ENCODE measurements around the gene GALR2. TPM values are rescaled to one million over a fixed set of nuclear protein-coding genes. Genes with fewer than 3 reads are reported as not detected.

Gene GALR2
- total and polyA plus RNA-seq, 10 of the 15 experiments (the other 5 are each of a cell fraction or from before 2014, with no cell fraction given) = 0.06 to 1.2 (median 0.22) TPM; not detected in 5

DNA sequence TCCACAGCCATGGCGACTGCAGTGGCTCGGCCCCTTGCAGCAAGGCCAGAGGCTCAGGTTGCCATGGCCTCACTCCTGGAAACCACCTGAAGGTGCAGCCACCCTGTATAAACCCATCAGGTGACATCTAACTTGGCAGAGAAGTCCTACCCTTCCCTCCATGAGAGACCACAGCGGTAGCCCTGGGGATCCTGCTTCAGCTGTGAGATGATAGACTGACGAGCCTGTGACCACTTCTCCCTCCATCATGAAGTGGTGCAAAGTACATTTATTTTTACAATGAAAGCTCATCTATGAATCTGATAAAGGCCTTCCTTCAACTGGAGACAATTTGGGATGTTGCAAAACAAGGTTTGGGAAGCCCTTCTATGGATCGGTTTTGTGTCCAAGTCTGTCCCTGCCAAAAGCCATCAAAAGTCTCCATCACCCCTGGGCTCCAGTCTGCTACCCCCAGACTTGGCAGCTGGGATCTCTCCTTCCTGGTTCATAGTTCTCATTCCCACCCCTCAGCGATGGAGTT is 6.2 kb downstream of the GALR2 start (continued):
- TF ChIP-seq, protein P1, sequence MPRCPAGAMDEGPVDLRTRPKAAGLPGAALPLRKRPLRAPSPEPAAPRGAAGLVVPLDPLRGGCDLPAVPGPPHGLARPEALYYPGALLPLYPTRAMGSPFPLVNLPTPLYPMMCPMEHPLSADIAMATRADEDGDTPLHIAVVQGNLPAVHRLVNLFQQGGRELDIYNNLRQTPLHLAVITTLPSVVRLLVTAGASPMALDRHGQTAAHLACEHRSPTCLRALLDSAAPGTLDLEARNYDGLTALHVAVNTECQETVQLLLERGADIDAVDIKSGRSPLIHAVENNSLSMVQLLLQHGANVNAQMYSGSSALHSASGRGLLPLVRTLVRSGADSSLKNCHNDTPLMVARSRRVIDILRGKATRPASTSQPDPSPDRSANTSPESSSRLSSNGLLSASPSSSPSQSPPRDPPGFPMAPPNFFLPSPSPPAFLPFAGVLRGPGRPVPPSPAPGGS (IDR thresholded peaks at IDR 0.05; ENCODE audit: borderline replicate concordance, insufficient read depth, low read depth, low read length, poor library complexity, severe bottlenecking) = no peak
- no peak for TF ChIP-seq MTA3 (IDR thresholded peaks at IDR 0.05; ENCODE audit: borderline replicate concordance, low read length)
- TF ChIP-seq ZNF217 (IDR thresholded peaks at IDR 0.05) = no peak
- no peak for TF ChIP-seq SKIL (IDR thresholded peaks at IDR 0.05; ENCODE audit: low read depth, poor library complexity, severe bottlenecking)
- TF ChIP-seq NR2C2 (IDR thresholded peaks at IDR 0.05; ENCODE audit: borderline replicate concordance, control insufficient read depth, insufficient read length, low read depth) = no peak

DNA sequence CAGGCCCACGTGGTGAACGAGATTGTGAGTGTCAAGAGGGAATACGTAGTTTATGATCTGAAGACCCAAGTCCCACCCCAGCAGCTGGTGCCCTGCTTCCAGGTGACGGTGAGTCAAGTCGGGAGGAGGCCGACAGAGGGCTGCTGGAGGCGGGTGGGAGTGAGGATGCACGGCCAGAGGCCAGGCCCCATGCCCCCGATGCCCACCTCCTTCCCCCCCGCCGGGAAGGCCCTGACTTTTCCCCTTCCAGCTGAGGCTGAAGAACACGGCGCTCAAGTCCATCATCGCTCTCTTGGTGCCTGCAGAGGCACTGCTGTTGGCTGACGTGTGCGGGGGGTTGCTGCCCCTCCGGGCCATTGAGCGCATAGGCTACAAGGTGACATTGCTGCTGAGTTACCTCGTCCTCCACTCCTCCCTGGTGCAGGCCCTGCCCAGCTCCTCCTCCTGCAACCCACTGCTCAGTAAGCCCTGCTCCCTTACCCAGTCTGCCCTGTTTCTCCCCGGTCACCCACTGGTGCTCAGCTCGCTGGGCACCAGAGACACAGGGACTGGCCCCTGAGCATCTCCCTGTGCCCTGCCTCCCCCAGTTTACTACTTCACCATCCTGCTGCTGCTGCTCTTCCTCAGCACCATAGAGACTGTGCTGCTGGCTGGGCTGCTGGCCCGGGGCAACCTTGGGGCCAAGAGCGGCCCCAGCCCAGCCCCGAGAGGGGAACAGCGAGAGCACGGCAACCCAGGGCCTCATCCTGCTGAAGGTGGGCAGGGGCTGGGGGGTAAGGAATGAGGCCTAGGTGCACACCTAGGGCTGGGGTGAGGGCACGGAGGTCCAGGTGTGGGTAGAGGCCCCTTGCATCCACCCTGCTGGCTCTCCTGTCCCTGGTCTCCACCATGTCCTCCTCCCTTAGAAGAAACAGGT is 7.0 kb downstream of the GALR2 start:
- H3K36me3 ChIP-seq (ENCODE audit: control insufficient read depth in 2 of 2, insufficient read depth in 2 of 2, low read length in 1 of 2) = peaks cover 5 to 13% of the 10 kb centered on the region in 2 experiments; a peak in 3 of 4 replicates
- ChIA-PET SMC1A (ENCODE audit: uncharacterized antibody, unreplicated experiment) (no interaction called here), CTCF (no interaction called here), POLR2A (interaction anchor here (1.4 kb wide), 1 partner anchor 18 kb away, joined by 4 read pairs; no protein-coding TSS in a partner anchor), RAD21 (ENCODE audit: unreplicated experiment) (no interaction called here)
- no peaks in the 10 kb centered on the region for H3K4me1 ChIP-seq (ENCODE audit: control insufficient read depth, insufficient read depth, low read length)
- no peak overlapping the region for H2AFZ ChIP-seq (ENCODE audit: control insufficient read depth, low read depth, low read length)
- H3K27me3 ChIP-seq (replicated peaks in 1 of 2; ENCODE audit: control insufficient read depth in 2 of 2, insufficient read depth in 2 of 2, low read length in 1 of 2) = peaks cover 3 to 9% of the 10 kb centered on the region in 2 experiments; a peak in 2 of 4 replicates
- in situ Hi-C loops (cut with MboI) (no loop called here), intact Hi-C loops (cut with micrococcal nuclease; ENCODE audit: unreplicated experiment) (no loop called here)
- BruUV-seq (replicated peaks) = no TSS peak
- H3K4me2 ChIP-seq (ENCODE audit: control insufficient read depth, insufficient read depth) = no peak overlapping the region
- H3K79me2 ChIP-seq (ENCODE audit: control insufficient read depth, insufficient read depth, low read length) = no peaks in the 10 kb centered on the region
- H4K20me1 ChIP-seq (ENCODE audit: control insufficient read depth, insufficient read depth) = no peaks in the 10 kb centered on the region
- no peak overlapping the region for H3K27ac ChIP-seq (ENCODE audit: control insufficient read depth, insufficient read depth)
- FAIRE-seq = no peak
- no peak overlapping the region for H3K4me3 ChIP-seq
- 72% methylated on average over 25 of the region's 27 CpGs for WGBS (ENCODE audit: insufficient coverage, insufficient replicate concordance, low lambda C conversion rate, missing lambda C conversion rate)
- TF ChIP-seq ATF7 (IDR thresholded peaks at IDR 0.05; ENCODE audit: low read depth) (no peak), YY1 (IDR thresholded peaks at IDR 0.05; ENCODE audit: low read depth, low read length) (no peak), HDAC6 (IDR thresholded peaks at IDR 0.05; ENCODE audit: unreplicated experiment) (no peak), ZBED1 (IDR thresholded peaks at IDR 0.05; ENCODE audit: borderline replicate concordance) (no peak), CHD2 (IDR thresholded peaks at IDR 0.05; ENCODE audit: borderline replicate concordance, low read depth, low read length) (no peak), MLLT1 (IDR thresholded peaks at IDR 0.05) (no peak), POLR2A (IDR thresholded peaks at IDR 0.05; ENCODE audit: low read depth, low read length) (peak; percentile 67)
- TF ChIP-seq, protein P2, sequence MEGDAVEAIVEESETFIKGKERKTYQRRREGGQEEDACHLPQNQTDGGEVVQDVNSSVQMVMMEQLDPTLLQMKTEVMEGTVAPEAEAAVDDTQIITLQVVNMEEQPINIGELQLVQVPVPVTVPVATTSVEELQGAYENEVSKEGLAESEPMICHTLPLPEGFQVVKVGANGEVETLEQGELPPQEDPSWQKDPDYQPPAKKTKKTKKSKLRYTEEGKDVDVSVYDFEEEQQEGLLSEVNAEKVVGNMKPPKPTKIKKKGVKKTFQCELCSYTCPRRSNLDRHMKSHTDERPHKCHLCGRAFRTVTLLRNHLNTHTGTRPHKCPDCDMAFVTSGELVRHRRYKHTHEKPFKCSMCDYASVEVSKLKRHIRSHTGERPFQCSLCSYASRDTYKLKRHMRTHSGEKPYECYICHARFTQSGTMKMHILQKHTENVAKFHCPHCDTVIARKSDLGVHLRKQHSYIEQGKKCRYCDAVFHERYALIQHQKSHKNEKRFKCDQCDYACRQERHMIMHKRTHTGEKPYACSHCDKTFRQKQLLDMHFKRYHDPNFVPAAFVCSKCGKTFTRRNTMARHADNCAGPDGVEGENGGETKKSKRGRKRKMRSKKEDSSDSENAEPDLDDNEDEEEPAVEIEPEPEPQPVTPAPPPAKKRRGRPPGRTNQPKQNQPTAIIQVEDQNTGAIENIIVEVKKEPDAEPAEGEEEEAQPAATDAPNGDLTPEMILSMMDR (IDR thresholded peaks at IDR 0.05 in 2 of 3, conservative IDR thresholded peaks at IDR 0.05 in 1 of 3; ENCODE audit: control insufficient read depth in 2 of 3, extremely low read depth in 1 of 3, insufficient read depth in 1 of 3, low read depth in 3 of 3, low read length in 3 of 3) = no peak
- no peak for DNase-seq (ENCODE audit: low read depth, low spot score)
- no peaks in the 10 kb centered on the region for H3K9me3 ChIP-seq (replicated peaks; ENCODE audit: control insufficient read depth, insufficient read depth, low read length)
- no peak for ATAC-seq
- H3K9ac ChIP-seq (ENCODE audit: control insufficient read depth, insufficient read depth, low read length) = no peak overlapping the region

All from GM12878 (cell line).